ENCODE measurements around the gene PTPRM.

DNA sequence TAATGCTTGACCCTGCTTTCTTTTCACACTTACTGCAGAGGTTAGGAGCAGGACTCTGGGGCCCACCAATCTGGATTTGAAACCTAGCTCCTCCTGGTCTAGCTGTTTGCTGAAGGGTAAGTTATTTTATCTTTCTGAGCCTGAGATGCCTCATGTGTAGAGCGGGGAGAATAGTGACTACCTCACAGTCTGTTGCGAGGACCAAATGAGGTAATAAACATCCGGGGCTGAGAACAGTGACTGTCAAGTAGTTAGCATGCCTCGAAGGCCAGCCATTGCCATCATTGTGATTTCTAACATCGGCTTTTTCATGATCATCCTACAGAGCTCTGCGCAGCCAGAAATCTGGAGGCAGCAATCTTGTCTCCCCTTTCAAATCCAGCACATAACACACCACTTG lies 32.9 kb downstream of the PTPRM start:
- TF ChIP-seq POLR2A (IDR thresholded peaks at IDR 0.05; ENCODE audit: low read depth, low read length) = no peak
- no peak for TF ChIP-seq TAF1 (IDR thresholded peaks at IDR 0.05; ENCODE audit: low read depth, low read length)
- TF ChIP-seq POLR2AphosphoS5 (IDR thresholded peaks at IDR 0.05; ENCODE audit: low read depth, low read length) = no peak
- no peak for TF ChIP-seq SPI1 (IDR thresholded peaks at IDR 0.05; ENCODE audit: low read depth, low read length)

Measured in GM12891 (cell line).